T-helper 1 cell (primary cell): ENCODE data around the gene GEMIN5.

ENCODE experiments used
- DNase-seq, 5 donors: peaks; one replicate each; pipeline ENCODE4 v3.0.0-alpha.2; 2012 to 2020

Gene GEMIN5

DNA sequence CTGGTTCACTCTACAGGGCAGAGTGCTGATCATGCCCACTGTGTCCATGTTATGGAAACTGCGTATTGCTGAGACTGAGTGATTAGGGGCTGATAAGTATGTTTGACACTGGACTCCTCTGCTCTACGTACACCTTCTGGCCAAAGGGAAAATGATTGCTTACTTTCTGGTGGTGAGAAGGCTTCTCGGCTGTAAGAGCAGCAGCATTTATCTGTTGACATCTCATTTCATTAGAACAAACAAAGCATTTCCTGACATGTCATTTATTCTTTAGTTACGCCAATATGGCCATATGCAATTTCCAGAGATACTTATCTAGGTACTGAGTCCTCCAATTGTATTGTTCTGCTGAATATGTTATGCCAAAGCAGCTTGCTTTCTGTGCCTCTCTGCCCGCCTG lies 93.2 kb downstream of the GEMIN5 start:
- DNase-seq, result no peak

GRCh38 chr5:154842689-154843530 lies 95.1 kb downstream of the GEMIN5 start:
- no peak for DNase-seq

GRCh38 chr5:154841273-154841661 lies 96.7 kb downstream of the GEMIN5 start:
- DNase-seq, result no peak

- DNase-seq, result no peak
Measured at GRCh38 chr5:154840435-154841272, 97.4 kb downstream of the GEMIN5 start.
